Activated effector memory CD4-positive, alpha-beta T cell treated with Interleukin-2 at 50 U/mL for 16 hours (primary cell): Measurements from ENCODE around the gene MYH11.
"Not testable (repeated sequence)": the region's sequence is repeated elsewhere in the genome, so short reads cannot be mapped to it uniquely, and the experiment has no call there.

Experiments
- DNase-seq: peaks from one replicate; pipeline ENCODE4 v3.0.0-alpha.2; 2020

MYH11 gene

DNA sequence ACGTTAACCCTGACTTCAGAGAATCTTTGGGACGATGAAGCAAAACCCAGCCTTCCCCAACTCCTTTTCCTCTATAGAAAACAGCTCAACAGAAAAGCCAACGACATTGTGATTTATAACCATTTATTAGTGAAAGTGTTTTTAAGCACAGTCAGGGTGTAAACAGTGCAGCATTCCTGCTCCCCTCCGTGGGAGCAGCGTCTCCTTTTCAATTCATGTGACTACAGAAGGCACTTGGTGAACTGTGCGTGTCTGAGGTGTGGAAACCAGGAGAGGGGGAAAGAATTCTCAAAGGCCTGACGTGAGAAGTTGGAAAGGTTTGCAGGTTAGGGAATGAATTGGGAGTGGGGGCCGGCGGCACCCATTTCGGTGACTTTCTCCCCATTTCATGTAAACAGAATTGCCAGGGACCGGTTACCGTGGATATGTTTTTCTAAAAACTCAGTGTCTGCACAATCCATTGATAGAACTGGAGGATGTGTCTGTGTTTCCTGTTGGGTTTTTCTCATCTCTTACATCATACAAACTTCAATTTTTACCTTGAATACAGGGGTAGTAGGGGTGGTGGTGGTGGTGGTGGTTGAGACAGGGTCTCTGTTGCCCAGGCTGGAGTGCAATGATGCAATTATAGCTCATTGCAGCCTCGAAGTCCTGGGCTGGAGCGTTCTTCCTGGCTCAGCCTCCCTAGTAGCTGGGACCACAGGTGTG lies 153.6 kb downstream of the MYH11 start:
- no peak for DNase-seq

DNA sequence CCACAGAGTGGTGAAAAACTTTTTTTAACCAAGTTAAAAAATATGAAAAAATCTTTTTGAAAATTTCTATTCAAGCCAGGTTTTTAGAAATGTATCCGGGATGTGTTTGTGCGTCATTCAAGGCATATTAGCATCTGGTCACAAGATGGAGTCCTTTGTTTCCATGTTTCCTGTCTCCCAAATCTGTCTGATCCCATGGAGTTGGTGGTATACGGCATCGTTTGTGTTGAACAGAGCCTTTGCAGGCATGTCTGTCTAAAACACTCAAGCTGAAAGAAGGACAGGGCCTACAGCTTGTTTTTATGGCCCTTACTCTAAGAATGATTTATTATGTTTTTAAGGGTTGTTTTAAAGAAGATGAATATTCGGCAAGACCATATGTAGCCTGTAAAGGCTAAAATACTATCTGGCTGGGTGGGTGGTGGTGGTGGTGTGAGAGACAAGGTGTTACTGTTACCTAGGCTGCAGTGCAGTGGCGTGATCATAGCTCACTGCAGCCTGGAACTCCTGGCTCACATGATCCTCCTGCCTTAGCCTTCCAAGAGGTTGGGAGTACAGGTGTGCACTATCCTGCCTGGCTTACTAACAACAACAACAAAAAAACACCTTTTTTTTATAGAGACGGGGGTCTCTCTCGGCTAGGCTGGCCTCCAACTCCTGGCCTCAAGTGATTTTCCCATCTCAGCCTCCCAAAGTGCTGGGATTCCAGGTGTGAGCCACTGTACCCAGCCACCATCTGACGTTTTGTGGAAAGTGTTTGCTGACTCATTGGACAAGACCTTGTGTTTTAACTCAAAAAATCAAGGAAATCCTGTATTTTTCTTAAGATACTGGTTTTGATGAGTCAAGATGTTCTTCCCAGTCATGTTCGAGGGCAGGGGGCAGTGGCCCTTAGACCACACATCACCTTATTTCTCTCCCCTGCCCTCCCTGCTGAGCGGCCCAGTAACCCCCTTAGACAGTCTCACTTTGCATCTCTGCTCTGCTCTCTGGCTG lies 154.6 kb downstream of the MYH11 start:
- DNase-seq, result no peak

DNA sequence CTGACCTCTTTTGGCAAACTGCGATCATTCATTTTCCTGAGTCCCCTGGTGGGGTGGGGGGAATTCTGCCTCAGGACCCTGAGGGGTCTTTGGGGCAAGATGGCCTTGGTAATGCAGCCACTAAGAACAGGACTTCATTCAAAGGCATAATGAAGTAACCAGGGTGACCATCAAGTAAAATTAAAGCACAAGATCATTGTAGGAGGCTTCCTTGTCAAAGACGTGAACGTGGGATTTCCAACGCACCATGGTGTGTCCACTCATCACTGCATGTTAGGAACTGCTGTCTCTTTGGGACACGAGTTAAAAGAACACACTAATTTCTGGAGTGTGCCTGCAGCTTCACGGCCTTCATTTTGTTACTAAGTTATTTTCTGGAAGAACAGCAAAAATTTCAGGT lies 155.5 kb downstream of the MYH11 start:
- no peak for DNase-seq

DNA sequence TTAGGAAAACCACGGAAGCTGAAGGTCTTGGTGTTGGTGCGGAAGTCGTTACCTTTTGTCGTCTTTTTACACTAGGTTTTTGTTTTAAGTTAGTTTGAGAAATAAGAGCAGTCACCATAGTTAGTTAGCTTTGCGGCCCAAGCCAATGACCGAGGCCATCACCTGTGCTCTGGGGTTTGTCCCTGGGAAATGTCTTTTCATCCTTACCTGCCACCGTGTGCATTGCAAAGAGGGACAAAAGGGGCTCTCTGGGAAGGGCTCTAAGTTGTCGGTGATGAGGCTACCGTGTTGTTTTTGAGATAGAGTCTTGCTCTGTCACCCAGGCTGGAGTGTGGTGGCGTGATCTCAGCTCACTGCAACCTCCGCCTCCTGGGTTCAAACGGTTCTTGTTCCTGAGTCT lies 157.0 kb downstream of the MYH11 start:
- DNase-seq, result no peak

DNA sequence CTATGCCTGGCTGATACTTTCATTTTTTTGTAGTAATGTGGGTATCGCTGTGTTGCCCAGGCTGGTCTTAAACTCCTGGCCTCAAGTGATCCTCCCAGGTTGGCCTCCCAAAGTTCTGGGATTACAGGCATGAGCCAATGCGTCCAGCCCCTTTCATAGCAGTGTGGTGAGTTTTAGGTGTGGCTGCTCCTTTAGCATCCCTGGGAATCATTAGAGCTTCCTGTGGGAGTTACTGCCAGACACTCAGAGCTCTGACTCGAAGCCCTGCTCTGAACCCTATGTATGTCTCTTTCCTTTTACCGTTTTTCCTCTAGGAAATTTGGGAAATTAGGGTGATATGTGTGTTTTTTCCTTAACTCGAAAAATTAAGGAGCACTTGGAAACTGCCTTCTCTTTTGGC lies 162.3 kb downstream of the MYH11 start:
- no peak for DNase-seq

DNA sequence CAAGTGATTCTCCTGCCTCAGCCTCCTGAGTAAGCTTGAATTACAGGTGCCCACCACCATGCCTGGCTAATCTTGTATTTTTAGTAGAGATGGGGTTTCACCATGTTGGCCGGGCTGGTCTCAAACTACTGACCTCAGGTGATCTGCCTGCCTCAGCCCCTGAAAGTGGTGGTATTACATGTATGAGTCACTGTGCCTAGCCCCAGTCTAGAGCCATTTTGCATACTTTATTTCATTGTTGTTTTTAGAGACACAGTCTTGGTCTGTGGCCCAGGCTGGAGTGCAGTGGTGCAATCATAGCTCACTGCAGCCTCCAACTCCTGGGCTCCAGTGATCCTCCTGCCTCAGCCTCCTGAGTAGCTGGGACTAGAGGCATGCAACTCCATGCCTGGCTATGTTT lies 164.3 kb downstream of the MYH11 start:
- DNase-seq, result not testable (repeated sequence)

DNA sequence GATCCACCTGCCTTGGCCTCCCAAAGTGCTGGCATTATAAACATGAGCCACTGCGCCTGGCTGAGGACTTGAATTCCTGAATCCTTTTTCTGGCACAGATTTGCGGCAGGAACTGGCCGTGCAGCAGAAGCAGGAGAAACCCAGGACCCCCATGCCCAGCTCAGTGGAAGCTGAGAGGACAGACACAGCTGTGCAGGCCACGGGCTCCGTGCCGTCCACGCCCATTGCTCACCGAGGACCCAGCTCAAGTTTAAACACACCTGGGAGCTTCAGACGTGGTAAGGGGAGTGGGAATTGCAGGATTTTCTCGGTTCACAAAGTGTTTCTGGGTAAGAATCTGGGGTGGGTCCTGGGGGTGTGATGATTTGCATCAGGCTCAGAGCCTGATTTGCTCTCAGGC lies 165.8 kb downstream of the MYH11 start:
- DNase-seq, result no peak

DNA sequence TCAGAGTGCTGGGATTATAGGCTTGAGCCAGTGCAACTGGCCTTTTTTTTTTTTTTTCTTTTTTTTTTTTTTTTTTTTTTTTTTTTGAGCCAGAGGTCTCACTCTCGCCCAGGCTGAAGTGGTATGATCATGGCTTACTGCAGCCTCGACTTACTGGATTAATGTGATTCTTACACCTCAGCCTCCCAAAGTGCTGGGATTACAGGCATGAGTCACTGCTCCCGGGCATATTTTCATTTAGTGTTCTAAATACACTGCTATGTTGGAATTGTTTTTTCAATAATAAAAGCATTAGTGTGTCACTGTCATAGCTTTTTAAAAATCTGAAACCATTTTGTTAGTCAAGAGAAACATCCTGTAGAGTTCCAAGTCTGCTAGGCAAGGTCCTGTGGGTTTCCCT lies 166.5 kb downstream of the MYH11 start:
- DNase-seq, result no peak

DNA sequence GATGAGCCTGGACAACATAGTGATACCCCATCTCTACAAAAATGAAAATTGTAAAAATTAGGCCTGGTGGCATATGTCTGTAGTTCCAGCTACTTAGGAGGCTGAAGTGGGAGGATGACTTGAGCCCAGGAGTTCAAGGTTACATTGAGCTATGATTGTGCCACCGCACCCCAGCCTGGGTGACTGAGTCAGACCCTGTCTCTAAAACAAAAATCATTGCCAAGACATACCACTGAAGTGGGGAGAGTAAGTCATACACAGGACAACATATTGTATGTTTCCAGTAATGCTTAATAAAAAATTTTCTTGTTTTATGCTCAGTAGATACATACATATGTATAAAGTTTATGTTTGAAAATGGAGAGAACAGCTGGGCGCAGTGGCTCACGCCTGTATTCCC lies 167.5 kb downstream of the MYH11 start:
- no peak for DNase-seq

DNA sequence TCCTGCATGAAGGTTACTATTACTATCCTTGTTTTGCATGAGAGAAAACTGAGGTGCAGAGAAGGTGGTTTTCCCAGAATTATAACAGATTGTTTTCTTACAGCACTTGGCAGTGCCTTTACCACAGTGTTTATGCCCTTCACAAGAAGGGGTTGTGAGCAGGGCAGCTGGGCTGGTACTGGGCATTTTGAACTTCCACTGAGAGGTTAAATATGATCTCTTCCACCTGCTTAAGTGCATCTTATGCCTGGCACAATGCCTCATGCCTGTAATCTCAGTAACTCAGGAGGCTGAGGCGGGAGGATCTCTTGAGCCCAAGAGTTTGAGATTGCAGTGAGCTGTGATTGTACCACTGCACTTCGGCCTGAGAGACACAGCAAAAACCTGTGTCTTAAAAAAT lies 170.5 kb downstream of the MYH11 start:
- no peak for DNase-seq

DNA sequence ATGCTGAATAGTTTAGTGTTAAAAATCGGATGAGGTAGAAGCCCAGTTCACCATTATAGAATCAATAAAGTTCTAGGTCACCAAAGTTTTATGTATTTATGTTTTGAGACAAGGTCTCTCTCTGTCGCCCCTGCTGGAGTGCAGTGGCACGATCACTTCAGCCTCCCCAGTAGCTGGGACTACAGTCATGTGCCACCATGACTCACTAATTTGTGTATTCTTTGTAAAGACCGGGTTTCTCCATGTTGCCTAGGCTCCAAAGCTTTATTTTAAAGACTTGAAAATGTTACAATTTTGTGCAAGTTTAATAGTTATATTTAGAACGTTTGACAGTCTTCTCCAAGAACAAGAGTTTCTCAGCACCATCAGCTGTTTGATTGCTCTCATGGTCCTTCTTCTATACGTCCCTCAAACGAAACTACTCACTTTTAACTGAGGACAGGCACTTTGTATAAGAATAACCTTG lies 174.7 kb downstream of the MYH11 start:
- DNase-seq, result peak; percentile 15

DNA sequence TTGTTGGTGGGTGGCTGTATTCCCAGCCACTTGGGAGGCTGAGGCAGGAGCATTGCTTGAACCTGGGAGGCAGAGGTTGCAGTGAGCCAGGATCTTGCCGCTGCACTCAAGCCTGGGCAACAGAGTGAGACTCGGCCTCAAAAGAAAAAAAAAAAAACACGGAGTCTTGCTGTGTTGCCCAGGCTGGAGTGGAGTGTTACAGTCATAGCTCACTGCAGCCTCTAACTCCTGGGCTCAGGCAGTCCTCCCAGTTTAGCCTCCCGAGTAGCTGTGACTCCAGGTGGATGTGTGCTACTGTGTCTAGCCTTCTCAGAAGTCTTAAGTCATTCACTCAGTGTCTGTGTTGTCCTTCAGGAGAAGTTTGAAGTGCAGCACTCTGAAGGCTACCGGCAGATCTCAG lies 179.4 kb downstream of the MYH11 start:
- DNase-seq, result no peak

DNA sequence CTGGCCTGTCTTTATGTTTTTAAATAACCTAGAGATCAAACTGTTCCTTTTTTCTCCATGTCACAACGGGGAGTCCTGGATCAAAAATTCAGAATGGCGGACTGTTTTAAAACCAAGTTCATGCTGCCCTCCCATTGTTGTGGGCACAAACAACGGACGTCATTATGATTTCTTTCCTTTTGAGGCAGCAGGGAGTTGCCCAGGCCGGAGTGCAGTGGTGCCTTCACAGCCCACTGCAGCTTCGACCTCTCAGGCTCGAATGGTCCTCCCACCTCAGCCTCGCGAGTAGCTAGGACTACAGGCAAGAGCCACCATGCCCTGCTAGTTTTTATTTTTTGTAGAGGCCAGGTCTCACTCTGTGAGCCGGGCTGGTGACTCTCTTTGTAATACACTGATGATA lies 180.3 kb downstream of the MYH11 start:
- DNase-seq, result no peak

DNA sequence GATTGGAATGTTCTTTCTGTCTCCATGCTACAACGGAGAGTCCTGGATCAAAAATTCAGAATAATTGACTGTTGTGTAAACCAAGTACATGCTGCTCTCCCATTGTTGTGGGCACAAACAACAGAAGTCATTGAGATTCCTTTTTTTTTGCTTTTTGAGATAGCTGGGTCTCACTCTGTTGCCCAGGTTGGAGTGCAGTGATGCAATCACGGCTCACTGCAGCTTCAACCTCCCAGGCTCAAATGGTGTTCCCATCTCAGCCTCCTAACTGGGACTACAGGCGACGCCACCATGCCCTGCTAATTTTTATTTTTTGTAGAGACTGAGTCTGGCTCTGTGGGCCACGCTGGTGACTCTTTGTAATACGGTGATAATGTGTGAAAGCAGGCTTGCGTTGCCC lies 182.3 kb downstream of the MYH11 start:
- DNase-seq, result no peak

DNA sequence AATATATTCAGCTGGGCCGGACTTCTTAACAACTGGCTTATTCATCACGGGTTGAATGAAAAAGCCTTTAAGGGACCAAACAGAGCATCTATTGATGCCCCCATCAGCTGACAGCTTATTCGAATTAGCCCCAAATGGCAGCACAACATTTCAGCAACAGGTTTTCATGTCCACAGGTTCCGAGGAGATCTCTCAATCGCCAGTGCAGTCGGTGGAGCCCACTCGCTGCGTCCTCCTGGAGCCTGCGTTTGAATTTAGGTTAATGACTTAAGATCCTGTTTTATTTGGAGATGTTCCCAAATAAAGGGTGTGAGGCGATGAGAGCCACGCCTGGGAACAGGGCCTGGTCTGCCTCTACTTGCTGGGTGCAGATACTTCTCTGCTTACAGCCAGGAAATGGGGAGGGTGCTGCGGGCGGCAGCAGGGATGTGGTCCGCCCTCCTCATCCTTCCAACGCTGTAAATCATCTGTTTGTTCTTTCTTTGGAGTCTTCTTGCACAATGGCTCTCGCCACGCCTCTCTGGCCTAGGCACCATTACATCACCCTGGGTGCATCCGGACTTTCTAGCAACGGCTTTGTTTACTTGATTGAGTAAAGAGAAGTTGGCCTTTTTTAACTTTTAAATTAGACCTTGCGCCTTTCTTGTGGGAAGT lies 184.2 kb downstream of the MYH11 start:
- peak; percentile 72 for DNase-seq

DNA sequence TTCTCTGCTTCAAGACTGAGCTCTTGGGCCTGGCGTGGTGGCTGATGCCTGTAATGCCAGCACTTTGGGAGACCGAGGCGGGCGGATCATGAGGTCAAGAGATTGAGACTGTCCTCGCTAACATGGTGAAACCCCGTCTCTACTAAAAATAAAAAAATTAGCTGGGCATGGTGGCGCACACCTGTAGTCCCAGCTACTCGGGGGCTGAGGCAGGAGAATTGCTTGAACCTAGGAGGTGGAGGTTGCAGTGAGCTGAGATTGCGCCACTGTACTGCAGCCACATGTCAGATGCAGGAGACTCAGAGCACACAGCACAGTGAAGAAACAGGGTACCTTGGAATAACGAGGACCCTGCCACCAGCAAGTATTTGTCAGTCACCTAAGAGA lies 184.7 kb downstream of the MYH11 start:
- DNase-seq, result not testable (repeated sequence)

DNA sequence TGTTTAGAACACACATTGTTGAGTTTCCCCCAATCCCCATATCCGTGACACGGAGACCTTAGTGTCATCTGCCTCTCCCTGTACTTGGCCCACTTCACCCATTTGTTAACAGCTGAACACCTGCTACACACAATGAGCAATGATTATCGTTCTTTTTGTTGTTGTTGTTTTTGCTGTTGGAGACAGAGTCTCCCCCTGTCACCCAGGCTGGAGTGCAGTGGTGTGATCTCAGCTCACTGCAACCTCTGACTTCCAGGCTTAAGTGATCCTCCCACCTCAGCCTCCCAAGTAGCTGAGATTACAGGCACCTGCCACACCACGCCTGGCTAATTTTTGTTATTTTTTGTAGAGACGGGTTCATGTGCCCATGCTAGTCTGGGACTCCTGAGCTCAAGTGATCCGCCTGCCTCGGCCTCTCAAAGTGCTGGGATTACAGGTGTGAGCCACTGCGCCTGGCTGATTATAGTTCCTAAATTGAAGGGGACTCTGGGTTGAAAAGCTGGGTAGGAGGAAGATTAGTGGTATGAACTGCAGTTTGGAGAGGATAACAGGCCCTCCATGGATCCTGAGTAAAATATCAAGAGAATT lies 185.2 kb downstream of the MYH11 start:
- no peak for DNase-seq

DNA sequence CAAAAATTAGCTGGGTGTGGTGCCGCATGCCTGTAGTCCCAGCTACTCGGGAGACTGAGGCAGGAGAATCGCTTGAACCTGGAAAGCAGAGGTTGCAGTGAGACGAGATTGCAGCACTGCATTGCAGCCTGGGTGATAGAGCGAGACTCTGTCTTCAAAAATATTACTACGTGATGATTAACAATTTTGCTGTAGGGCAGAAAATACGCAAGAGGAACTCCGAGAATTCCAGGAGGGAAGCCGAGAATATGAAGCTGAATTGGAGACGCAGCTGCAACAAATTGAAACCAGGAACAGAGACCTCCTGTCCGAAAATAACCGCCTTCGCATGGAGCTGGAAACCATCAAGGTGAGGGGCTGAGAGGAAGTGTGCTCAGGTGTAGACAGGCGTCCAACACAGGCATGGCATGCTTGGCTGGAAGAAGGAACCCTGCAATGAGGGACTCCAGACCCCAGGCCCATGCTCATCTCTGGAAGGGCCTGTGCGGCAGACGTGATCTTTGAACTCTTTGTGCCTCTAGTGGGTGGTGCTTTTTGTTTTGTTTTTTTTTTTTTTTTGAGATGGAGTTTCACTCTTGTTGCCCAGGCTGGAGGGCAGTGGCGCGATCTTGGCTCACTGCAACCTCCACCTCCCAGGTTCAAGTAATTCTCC lies 189.6 kb downstream of the MYH11 start:
- DNase-seq, result no peak

DNA sequence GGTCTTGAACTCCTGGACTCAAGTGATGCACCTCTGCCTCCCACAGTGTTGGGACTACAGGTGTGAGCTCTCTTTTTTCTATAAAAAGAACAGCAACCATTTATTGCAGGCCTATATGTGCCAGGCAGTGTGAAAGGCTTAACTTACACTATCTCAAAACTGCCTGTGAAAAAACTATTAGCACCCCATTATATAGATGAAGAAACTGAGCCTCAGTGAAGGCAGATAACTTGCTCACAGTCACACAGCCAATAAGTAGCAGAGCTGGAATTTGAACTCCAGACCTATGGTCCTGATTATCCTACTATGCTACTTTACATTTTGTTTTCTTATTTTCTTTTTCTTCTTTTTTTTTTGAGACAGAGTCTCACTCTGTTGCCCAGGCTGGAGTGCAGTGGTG lies 191.7 kb downstream of the MYH11 start:
- DNase-seq, result no peak

DNA sequence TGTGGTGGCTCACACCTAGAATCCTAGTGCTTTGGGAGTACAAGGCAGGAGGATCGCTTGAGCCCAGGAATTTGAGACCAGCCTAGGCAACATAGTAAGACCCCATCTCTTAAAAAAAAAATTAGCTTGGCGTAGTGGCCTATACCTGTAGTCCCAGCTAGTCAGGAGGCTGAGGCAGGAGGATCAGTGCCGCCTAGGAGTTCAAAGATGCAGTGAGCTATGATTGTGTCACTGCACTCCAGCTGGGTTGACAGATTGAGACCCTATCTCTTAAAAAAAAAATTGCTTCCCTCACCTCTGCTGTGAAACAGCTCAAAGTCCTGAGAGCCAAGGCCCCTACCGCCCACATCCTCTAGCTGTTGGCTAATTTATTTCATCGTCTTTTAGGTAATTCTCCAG lies 196.6 kb downstream of the MYH11 start:
- DNase-seq, result no peak

DNA sequence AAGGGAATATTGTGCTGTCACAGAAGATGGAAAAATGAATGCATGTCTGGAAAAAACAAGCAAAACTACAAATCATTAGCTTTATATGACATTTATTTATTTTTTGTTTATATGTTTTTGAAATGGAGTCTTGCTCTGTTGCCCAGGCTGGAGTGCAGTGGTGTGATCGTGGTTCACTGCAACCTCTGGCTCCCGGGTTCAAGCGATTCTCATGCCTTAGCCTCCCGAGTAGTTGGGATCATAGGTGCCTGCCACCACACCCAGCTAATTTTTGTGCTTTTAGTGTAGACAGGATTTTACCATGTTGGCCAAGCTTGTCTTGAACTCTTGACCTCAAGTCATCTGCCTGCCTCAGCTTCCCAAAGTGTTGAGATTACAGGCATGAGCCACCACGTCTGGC lies 198.3 kb downstream of the MYH11 start:
- no peak for DNase-seq

DNA sequence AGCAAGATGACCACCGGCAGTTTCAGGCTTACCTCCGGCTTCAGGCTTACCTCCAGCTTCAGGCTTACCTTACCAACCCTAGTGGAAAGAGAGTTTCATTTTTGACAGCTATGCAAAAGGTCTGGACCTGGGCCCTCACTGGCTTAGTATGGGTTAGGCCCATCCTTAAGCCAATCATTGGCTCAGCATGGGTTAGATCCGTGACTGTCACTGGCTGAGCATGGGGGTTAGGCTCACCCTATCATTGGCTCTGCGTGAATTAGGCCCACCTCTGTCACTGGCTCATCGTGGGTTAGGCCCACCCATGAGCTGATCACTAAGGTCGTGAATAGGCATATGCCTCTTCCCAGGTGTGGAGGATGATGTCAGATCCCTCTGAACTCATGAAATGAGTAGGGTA lies 198.7 kb downstream of the MYH11 start:
- DNase-seq, result no peak

DNA sequence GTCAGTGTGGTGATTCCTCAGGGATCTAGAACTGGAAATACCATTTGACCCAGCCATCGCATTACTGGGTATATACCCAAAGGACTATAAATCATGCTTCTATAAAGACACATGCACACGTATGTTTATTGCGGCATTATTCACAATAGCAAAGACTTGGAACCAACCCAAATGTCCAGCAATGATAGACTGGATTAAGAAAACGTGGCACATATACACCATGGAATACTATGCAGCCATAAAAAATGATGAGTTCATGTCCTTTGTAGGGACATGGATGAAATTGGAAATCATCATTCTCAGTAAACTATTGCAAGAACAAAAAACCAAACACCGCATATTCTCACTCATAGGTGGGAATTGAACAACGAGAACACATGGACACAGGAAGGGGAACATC lies 201.3 kb downstream of the MYH11 start:
- not testable (repeated sequence) for DNase-seq
